GM12874 (cell line): ENCODE measurements around the gene CCDC51.

ENCODE experiments used
- TF ChIP-seq, protein P1 (sequence below): IDR thresholded peaks from 2 replicates; pipeline ENCODE4 v1.5.1; 2011; ENCODE audit warnings: low read depth, mild to moderate bottlenecking, control low read depth, low read length, moderate library complexity; ENCODE audit not compliant: insufficient read depth

CCDC51 gene

DNA sequence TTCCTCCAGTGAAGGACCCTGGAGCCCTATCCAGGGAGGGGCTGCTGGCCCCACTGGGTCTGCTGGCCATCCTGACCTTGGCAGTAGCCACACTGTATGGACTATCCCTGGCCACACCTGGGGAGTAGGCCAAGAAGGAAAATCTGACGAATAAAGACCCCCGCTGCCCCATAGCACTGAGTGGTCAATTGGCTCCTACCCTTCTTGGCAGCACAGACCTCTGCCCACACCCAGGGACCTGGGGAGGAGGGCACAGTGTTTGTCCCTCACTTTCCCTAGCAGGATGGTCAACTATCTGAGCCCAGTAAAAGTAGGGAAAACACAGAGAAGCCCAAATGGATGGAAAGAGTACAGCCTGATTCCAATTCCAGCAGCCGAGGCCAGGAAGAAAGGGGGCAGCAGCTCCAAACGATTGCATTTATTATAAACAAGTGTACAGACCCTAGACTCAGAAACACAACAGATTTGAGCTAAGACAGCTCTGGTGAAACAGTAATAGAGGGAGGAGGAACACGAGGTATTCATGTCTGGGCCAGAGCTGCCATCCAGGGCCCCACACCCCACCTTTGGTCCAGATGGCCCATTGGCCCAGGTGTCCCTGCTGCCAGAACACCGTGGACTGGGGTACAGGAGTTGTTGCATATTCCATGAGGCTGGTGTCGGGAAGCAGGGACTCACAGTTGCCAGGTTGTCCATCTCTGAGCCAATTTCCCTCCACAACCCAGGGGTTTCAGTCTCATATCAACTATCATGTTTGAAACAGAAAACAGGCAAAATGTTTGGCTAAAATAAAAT is 27.8 kb upstream of the CCDC51 start:
- TF ChIP-seq, protein P1, sequence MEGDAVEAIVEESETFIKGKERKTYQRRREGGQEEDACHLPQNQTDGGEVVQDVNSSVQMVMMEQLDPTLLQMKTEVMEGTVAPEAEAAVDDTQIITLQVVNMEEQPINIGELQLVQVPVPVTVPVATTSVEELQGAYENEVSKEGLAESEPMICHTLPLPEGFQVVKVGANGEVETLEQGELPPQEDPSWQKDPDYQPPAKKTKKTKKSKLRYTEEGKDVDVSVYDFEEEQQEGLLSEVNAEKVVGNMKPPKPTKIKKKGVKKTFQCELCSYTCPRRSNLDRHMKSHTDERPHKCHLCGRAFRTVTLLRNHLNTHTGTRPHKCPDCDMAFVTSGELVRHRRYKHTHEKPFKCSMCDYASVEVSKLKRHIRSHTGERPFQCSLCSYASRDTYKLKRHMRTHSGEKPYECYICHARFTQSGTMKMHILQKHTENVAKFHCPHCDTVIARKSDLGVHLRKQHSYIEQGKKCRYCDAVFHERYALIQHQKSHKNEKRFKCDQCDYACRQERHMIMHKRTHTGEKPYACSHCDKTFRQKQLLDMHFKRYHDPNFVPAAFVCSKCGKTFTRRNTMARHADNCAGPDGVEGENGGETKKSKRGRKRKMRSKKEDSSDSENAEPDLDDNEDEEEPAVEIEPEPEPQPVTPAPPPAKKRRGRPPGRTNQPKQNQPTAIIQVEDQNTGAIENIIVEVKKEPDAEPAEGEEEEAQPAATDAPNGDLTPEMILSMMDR, result no peak

DNA sequence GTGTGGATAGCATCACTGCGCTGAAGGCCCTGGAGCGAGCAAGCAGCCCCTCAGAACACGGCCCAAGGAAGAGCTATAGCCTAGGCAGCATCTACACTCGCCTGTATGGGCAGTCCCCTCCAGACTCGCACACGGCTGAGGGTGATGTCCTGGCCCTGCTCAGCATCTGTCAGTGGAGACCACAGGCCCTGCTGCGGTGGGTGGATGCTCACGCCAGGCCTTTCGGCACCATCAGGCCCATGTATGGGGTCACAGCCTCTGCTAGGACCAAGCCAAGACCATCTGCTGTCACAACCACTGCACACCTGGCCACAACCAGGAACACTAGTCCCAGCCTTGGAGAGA is 27.2 kb upstream of the CCDC51 start:
- TF ChIP-seq, protein P1, result no peak

DNA sequence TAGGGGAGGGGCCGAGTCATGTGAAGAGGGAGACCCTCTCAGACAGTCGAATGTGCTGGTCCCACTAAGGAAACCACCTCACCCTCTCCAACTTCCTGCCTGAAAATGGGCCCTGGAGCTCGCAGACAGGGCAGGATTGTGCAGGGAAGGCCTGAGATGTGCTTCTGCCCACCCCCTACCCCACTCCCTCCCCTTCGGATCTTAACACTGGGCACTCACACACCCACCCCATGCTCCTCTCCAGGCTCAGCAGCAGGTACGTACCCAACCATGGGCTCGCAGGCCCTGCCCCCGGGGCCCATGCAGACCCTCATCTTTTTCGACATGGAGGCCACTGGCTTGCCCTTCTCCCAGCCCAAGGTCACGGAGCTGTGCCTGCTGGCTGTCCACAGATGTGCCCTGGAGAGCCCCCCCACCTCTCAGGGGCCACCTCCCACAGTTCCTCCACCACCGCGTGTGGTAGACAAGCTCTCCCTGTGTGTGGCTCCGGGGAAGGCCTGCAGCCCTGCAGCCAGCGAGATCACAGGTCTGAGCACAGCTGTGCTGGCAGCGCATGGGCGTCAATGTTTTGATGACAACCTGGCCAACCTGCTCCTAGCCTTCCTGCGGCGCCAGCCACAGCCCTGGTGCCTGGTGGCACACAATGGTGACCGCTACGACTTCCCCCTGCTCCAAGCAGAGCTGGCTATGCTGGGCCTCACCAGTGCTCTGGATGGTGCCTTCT is 26.6 kb upstream of the CCDC51 start:
- TF ChIP-seq, protein P1, result no peak

DNA sequence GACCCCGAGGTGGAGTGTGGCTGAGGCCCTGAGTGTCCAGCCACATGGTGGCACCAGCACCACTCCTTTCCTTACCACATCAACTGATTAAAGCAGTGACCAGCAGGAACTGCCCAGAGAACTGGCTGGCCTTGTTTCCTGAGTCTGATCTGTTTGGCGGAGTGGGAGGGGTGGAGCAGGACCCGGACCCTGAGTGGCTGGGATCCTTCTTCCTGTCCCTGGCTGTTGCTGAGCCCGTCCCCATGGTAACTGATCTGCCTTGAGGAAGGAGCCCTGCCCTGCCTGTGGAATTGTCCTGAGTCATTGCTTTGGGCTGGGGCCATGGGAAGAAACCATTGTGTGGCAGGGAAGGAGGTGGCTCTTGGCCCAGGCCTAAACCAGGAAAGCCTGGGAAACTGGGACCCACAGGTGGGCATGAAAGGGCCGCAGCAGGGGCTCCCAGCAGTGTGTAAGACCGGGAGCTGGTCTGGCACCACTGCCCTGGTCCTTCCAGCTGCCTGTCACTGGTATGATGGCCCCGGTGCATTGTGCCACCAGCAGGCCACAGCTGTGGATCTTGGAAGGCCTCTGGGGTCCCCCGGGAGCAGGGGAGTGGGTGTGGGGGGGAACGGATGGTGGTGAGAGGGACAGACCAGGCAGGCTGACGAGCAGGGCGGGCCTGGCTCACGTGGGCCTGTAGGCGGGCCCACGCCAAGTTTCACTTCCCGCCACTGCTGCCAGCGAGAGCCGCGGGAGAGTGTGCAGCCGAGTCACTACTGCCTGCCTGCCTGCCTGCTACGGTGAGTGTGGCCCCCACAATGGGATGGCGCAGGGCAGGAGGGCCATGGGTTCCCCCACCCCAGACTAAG is 25.8 kb upstream of the CCDC51 start:
- TF ChIP-seq, protein P1, result peak; percentile 69

DNA sequence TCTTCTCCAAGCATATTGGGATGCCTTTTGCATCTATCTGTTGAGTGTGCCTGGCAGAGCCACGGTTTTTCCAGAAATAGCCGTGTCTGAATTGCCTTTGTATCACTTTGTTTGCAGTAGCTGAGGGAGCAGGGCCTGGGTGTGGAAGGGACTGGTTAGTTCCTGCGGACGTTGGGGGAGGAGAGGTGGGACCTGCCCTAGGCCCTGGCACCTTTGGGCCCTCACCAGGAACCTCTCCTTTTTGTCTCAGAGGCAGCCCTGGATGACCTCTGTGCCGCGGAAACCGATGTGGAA is 25.3 kb upstream of the CCDC51 start:
- TF ChIP-seq, protein P1, result no peak

DNA sequence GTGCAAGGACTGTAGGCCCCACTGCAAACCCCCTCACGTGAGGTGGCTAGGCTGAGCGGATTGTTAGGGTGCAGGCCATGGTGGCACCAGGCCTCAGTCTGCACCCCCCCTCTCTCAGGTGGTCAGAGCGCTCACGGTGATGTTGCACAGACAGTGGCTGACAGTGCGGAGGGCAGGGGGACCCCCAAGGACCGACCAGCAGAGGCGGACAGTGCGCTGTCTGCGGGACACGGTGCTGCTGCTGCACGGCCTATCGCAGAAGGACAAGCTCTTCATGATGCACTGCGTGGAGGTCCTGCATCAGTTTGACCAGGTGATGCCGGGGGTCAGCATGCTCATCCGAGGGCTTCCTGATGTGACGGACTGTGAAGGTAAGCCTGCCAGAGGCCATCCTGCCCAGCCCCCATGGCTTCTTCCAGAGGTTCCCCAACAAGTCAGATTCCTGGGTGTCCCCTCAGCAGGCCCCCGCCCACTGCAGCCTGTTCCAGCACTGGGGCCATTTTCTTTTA is 24.8 kb upstream of the CCDC51 start:
- TF ChIP-seq, protein P1, result no peak

DNA sequence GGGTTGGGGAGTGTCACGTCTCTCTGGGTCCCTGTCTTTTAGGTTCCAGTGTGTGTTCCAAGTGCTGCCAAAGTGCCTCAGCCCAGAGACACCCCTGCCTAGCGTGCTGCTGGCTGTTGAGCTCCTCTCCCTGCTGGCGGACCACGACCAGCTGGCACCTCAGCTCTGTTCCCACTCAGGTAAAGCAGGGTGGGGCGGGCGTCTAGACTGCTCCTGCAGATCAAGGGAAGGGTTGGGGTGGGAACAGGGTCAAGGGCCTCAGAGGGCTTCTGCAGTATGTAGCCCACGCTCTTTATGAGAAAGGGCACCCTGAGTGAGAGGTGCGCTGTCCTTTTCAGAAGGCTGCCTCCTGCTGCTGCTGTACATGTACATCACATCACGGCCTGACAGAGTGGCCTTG is 23.8 kb upstream of the CCDC51 start:
- TF ChIP-seq, protein P1, result no peak
